ENCODE results near the gene MSH5. TPM values are rescaled to one million over a fixed set of nuclear protein-coding genes. Genes with fewer than 3 reads are reported as not detected.

Gene MSH5
- total RNA-seq, 1 donor from 2014 or later = 8.8 TPM

Small RNAs within 50 kb of the gene (small RNA-seq; reads per million reads assigned to genes)
- gene LY6G6D (not detected), gene MIR4646 (not detected), gene MSH5-SAPCD1 (not detected), gene RF00019 (not detected), gene RNU6-850P (not detected), gene SAPCD1 (not detected)

Other genes starting within 250 kb of the MSH5 start
- 0.69 TPM for gene MICB, start 241.9 kb upstream of the MSH5 start, total RNA-seq
- gene MCCD1, start 211.0 kb upstream of the MSH5 start, total RNA-seq = not detected
- gene DDX39B, start 198.0 kb upstream of the MSH5 start, total RNA-seq = 303 TPM
- gene ATP6V1G2, start 193.4 kb upstream of the MSH5 start, total RNA-seq = 69.4 TPM
- gene NFKBIL1, start 192.4 kb upstream of the MSH5 start, total RNA-seq = 16.1 TPM
- gene LTA, start 167.7 kb upstream of the MSH5 start, total RNA-seq = not detected
- gene TNF, start 164.4 kb upstream of the MSH5 start, total RNA-seq = 0.23 TPM
- 0.46 TPM for gene LTB, start 157.6 kb upstream of the MSH5 start, total RNA-seq
- 6.0 TPM for gene LST1, start 153.7 kb upstream of the MSH5 start, total RNA-seq
- not detected for gene NCR3, start 147.0 kb upstream of the MSH5 start, total RNA-seq
- 22.6 TPM for gene AIF1, start 124.8 kb upstream of the MSH5 start, total RNA-seq
- gene PRRC2A, start 119.3 kb upstream of the MSH5 start, total RNA-seq = 48.0 TPM
- gene BAG6, start 87.3 kb upstream of the MSH5 start, total RNA-seq = 174 TPM
- gene APOM, start 84.1 kb upstream of the MSH5 start, total RNA-seq = 0.69 TPM
- gene C6orf47, start 79.2 kb upstream of the MSH5 start, total RNA-seq = 15.9 TPM
- 12.0 TPM for gene GPANK1, start 75.0 kb upstream of the MSH5 start, total RNA-seq
- 70.1 TPM for gene CSNK2B, start 73.9 kb upstream of the MSH5 start, total RNA-seq
- 3.7 TPM for gene LY6G5B, start 70.0 kb upstream of the MSH5 start, total RNA-seq
- 2.5 TPM for gene LY6G5C, start 58.9 kb upstream of the MSH5 start, total RNA-seq
- gene ABHD16A, start 36.7 kb upstream of the MSH5 start, total RNA-seq = 47.5 TPM
- not detected for gene LY6G6F, start 33.1 kb upstream of the MSH5 start, total RNA-seq
- gene LY6G6D, start 24.7 kb upstream of the MSH5 start, total RNA-seq = not detected
- gene LY6G6C, start 18.3 kb upstream of the MSH5 start, total RNA-seq = not detected
- gene MPIG6B, start 16.6 kb upstream of the MSH5 start, total RNA-seq = not detected
- gene DDAH2, start 10.7 kb upstream of the MSH5 start, total RNA-seq = 86.3 TPM
- 44.1 TPM for gene CLIC1, start 3.5 kb upstream of the MSH5 start, total RNA-seq
- 2.1 TPM for gene SAPCD1, start 22.7 kb downstream of the MSH5 start, total RNA-seq
- 0.69 TPM for gene VWA7, start 37.3 kb downstream of the MSH5 start, total RNA-seq
- gene VARS1, start 55.7 kb downstream of the MSH5 start, total RNA-seq = 36.0 TPM
- gene LSM2, start 67.0 kb downstream of the MSH5 start, total RNA-seq = 23.3 TPM
- gene HSPA1L, start 75.3 kb downstream of the MSH5 start, total RNA-seq = 8.1 TPM
- gene HSPA1A, start 75.5 kb downstream of the MSH5 start, total RNA-seq = 190 TPM
- 176 TPM for gene HSPA1B, start 87.7 kb downstream of the MSH5 start, total RNA-seq
- gene NEU1, start 122.8 kb downstream of the MSH5 start, total RNA-seq = 18.2 TPM
- not detected for gene SLC44A4, start 139.0 kb downstream of the MSH5 start, total RNA-seq
- 78.0 TPM for gene EHMT2, start 157.7 kb downstream of the MSH5 start, total RNA-seq
- gene ZBTB12, start 162.1 kb downstream of the MSH5 start, total RNA-seq = 19.4 TPM
- 5.3 TPM for gene C2, start 187.7 kb downstream of the MSH5 start, total RNA-seq
- 3.2 TPM for gene CFB, start 206.1 kb downstream of the MSH5 start, total RNA-seq
- gene NELFE, start 219.0 kb downstream of the MSH5 start, total RNA-seq = 47.5 TPM
- gene SKIC2, start 219.2 kb downstream of the MSH5 start, total RNA-seq = 33.0 TPM
- 8.5 TPM for gene DXO, start 232.1 kb downstream of the MSH5 start, total RNA-seq
- gene C4A, start 242.1 kb downstream of the MSH5 start, total RNA-seq = 45.9 TPM